HG03378 (cell line): ENCODE data around the gene VPS13D.
"Not testable (repeated sequence)": the region's sequence is repeated elsewhere in the genome, so short reads cannot be mapped to it uniquely, and the experiment has no call there.

Experiments used
- ATAC-seq: cut with Tn5 transposase; IDR thresholded peaks from one replicate; pipeline ENCODE4 v1.9.1; 2021; ENCODE audit warnings: mild to moderate bottlenecking, moderate library complexity; ENCODE audit not compliant: unreplicated experiment

Gene VPS13D

DNA sequence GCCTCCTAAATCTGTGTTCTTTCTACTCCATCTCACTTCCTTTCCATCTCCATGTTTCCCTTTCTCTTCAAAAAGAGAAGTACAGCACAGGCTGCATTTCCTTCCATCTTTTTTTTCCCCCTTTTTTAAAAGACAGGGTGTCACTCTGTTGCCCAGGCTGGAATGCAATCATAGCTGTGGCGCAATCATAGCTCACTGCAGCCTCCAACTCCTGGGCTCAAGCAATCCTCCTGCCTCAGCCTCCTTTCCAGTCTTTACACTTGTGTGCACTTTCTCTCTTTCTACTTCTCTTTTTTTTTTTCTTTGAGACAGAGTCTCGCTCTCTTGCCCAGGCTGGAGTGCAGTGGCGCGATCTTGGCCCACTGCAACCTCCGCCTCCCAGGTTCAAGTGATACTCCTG, 95.1 kb downstream of the VPS13D start:
- ATAC-seq = not testable (repeated sequence)

DNA sequence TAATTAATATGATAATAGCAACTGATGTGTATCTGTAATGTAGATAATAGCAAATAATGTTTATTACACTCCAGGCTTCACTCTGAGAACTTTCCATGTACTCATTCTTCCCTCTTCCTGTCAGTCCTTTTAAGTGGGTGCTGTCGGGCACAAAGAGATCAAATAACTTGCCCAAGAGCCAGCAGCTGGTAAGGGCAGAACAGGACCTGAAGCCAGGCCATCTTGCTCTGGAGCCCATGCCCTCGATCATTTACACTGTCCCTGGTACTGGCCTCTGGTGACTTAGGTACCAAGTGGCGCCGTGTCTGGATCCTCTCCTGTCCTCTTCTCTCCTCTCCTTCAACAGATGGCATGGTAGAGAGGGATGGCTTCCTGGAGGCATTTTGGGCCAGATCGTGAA, 97.2 kb downstream of the VPS13D start:
- no peak for ATAC-seq

DNA sequence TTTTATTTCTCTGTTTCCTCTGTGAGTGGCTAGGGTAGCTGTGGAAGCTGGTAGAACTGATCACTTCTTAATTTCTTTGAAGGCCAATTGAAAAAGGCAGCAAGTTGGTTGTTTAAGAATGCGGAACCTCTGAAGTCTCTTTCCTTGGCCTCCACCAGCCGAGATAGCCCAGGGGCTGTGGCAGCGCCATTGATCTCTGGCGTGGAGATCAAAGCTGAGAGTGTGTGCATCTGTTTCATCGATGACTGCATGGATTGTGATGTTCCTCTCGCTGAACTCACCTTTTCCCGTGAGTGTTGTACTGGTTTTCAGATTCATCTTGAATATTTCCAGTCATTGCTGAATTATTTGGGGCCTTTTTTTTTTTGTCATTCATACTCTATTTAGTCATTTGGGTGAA, 97.7 kb downstream of the VPS13D start:
- ATAC-seq = no peak

DNA sequence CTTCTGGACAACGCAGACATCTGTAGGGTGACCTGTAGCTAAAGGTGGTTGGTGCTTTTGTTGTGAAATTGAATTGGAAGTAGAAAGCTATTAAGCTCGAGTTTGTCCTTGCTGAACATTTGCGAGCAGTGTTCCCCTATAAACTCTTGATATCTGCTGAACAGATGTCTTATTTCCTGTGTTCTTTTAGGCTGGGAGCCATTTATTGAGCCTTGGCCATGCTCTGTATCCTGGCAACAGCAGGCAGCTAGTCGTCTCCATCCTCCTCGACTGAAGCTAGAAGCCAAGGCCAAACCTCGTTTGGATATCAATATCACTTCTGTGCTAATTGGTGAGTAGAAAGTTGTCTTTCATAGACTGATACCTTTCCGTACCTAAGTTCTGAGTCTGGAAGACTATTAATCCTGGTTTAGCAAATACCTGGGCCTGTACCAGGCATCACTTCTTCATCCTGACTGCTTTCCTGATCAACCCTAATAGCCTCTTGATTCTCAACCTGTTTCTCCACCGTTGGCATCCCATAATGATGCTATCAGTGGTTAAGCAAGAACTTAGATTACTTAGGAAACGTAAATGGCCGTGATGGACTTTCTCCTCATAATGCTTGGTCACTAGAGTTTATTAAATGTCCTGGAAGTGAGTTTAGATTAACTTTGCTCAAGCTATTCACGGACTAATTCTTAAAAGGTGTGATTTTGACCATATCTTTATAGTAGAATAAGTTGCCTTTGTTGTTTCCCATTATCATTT, 103.4 kb downstream of the VPS13D start:
- ATAC-seq = no peak

DNA sequence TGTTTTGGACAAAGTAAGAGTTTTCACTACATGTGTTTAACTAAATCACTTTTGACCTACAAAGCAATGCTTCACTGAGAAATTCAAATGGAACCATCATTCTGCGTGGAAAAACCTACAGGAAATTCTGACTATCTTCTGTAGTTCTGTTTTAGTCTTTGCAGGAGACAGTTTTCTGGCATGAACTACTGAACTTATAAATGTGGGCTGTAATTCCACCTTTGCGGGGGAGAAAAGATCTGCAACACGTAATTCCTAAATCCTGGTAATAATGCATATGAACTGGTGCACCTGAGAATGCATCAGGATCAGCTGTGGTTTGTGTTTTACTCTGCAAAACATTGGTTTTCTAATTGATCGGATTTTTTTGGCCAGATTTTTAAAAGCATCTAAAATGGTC, 106.0 kb downstream of the VPS13D start:
- ATAC-seq = no peak

DNA sequence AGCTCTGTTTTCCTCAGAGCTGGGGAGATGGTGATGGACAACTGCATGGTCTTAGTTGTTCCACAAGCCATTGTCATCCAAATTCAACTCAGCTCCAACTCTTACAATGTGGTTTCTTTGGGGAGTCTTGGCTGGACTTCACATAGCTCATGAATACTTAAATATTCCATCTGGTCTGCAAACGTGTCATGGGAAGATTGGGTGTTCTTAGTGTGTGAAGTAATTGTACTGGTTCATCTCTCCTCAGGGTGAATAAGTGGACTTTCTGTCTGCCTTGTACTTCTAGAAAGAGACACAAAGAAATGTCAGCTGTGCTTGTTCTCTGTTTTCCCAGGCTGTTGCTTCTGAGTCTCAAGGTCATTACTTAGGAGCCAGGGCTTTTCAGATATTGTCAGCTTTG, 106.6 kb downstream of the VPS13D start:
- no peak for ATAC-seq

DNA sequence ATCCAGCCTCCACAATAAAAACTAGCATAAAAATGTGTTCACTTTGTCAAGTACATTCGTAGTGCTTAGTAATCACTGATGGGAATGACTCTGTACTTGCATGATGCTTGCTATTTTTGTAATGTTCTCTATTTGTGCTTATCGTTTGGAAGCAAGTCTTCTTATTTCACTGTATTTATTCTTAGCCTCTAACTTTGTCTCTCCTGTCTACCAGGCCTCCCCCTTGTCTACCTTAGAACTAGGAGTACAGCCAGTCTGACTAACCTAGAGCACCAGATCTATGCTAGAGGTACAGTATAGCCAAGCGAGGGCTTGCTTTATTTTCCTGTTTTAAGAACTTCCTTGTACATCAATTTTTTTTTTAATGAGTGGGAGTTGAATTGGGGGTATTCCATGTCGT, 108.2 kb downstream of the VPS13D start:
- no peak for ATAC-seq

DNA sequence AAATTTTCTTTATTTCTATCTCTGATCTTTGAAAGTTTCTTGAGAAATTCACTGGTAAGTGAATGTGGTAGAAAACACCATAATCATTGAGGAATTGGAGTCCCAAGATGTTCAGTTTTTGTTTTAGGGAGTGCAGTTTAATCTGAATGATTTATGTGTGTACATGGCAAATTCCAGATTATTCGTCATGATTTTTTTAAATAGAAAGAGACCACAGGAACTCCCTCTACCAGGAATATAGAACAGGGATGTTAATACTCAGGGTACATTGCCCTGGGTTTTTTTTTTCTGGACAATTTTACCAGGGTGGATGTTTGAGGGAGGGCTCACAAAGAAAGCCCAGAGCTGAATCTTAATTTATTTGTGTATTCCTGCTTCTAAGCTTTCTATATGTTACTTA, 109.0 kb downstream of the VPS13D start:
- no peak for ATAC-seq

DNA sequence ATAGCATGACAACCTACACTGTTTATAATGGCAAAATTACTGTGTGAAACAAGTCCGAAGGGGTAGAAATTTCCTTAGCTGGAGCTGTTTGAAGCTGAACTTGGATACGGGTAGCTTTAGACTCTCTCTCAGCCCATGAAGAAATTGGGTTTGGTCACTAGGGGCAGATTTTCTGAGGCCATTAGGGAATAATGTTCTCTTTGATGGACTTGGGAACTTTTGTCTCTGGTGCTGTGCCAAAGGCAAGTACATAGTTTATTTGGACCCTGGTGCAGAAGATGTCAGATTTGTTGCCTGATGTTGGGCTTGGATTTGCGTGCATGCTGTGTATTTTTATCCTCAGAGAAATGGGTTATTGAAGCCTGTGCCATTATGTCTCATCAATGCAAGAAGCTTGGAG, 109.6 kb downstream of the VPS13D start:
- ATAC-seq = no peak

DNA sequence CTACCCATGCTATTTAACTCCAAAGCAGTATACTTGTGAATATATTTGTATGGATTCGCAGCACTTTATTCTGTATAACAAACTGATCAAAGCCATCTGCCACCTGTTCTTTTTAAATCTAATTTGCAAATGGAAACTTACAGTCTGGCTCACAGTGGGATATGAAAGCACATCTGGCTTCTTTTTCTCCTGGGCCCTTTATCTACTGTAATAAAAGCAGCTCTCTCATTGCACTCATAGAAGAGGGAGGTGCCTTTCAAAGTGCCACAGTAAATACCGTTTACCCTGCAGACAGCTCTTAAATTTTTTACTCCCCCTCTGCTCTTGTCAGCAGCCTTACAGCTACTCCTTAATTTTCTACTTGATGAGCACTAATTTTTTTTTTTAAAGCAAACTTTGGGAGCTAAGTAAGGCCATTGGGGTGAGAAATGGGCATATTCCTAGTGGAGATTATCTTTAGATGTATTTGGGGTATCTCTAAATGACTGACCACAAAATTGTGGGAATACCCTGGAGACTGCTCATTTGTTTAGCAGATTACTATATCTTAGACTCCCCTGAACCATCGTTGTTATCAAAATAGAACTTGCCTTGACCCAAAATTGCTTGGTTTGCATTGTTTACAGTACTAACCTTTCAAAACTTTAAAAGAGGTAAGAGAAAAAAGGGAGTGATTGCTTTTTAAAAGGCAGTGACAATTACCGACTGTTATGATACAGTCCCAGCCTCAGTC, 110.1 kb downstream of the VPS13D start:
- ATAC-seq = no peak

DNA sequence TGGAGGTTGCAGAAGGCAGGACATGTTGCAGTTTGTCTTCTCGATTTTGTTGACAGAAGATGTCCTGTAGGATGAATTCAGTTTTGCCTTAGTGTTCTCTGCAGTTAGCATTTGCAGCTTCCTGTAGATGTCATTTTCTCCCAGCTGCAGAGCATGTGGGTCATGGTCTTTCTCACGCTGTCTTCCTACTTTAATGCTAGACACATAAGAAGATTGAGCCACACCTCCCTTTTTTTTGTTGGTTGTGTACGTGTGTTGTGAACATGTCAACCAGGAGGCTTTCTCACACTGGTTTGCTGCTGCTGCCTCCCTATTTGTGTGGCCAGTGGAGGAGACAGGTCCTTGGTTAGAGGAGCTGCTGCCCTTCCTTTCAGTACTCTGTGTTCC, 110.7 kb downstream of the VPS13D start:
- ATAC-seq = no peak

DNA sequence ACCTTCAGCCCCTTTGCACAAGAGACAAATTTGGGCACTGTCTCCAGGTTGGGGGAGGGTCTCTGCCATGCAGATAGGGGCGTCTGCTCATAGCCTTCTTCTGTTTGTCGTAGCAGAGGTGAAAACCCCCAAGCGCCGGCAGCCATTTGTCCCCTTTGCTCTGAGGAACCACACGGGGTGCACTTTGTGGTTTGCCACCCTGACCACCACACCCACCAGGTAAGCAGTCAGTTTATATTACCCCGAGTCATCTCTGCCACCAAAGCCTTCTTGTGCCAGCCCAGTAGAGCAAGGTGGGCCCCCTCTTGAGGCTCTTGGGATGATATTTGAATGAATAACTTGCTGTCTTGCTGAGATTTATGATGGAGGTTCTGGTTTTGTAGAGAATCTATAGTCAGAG, 111.8 kb downstream of the VPS13D start:
- no peak for ATAC-seq

DNA sequence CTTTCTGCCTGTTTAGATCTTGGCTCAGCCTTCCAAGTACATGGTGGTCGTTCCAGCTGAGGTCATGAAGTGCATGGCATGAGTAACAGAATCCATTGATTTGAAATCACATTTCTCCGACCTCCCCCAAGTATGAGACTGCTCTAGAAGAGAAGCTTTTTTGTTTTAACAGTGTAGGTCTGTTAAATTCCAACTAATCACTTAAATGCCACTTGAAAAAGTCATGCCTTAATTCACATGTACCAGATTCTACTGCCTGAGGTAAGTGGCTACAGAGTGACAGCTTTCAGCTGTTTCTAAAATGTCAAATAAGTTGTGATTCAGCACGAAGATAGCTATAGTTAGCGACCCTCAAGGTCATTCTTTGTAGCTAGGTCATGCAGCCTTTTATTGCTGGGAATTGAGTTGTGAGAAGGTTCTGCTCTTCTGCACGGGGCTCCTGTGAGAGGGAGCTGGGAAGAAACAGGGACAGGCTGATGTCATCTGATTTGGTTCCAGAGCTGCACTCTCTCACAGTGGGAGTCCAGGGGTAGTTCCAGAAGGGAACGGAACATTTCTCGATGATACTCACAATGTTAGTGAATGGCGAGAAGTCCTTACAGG, 112.7 kb downstream of the VPS13D start:
- no peak for ATAC-seq

DNA sequence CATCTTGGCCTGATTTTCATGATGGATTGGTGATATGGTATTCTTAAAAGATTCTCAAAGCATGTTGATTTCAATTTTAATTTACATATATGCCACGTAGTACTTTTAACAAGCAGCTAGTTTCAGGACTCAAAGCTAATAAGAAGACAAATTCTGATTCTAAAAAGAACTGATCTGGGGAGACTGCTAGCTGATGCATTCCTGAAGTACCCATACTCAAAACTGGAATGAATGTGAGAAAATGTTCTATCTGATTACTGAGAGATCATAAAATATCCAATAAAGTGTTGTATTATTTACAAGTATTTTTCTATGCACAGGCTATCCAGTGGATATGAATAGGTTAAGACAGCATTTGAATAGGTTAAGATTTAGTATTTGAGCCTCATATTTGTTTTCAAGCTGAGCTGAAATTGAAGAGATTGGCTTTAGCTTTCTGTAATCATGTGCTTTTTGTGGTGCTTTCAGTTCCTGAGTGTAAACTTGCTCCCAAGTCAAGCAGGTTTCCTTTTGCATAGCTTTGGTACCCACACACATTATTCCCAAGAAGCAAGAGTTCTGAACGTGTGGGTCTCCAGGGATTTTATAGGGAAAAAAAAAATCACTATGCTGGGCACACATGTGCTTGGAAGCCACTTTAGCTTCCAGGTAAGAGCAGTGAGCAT, 114.1 kb downstream of the VPS13D start:
- ATAC-seq = no peak

DNA sequence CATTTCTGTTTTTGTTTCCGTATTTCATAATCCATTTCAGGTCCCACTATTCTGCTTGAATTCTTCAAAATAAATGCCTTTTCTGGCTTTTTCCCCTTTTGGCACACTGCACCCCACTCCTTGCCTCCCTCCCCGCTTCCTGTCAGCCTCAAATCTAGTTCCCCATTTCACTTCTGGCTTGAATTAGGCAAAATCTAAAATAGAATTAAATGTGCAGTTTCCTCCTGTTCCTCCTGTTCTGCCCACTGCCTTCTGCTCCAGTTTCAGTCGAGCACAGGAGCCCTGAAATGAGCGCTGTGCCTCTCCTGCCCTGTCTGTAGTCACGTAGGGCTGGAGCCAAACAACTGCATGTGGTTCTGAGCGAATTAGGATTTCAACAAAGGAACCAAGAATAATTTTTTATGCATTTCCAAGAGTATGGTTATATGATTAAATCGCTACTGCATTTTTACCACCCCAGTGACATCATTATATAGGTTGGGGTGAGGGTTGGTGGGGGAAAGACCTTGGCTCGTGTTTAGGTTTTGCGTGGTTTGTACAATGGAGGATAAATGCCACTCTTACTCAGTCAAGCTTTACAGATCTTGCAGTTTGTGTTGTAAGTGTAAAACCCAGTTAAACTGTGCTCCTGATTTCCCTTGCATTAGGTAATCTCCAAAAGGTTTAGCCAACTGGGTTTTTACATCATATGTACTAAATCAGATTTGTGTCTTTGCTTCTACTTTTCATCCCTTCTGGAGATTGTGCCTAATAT, 114.9 kb downstream of the VPS13D start:
- no peak for ATAC-seq

DNA sequence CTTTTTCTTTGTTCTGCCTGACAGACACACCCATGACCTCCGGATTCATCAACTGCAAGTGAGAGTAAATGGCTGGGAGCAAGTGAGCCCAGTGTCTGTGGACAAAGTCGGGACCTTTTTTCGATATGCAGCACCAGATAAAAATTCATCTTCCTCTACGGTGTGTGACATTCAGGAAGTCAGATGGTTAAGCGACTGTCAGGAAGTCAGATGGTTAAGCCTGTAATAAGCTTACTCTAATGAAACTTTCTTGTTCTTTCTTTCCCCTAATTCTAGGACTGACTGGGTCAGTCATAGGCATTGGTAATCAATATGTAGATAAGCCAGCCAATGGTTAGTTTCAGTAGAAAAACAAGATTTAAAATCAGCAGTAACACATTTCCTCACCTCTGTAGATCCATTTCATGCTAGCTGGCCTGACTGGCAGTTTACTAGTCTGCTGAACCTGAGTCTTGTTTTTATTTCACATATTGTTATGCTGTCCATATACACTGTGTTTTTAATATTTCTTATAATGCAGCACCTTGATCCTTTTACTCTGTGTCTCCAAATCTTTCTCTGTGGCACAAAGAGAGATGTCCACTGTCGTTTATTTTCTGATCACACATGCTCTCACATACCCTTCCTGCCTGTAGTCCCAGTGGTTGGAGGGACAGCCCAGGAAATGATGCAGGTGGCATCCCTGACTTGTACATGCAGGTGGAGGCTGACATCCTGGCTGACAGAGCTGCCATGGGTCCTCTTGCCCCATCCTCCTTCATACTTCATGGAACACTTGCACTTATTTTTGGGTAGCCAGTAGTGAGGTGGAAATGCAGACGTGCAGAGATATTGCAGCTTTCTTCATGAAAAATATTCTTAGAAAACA, 115.8 kb downstream of the VPS13D start:
- ATAC-seq = no peak

DNA sequence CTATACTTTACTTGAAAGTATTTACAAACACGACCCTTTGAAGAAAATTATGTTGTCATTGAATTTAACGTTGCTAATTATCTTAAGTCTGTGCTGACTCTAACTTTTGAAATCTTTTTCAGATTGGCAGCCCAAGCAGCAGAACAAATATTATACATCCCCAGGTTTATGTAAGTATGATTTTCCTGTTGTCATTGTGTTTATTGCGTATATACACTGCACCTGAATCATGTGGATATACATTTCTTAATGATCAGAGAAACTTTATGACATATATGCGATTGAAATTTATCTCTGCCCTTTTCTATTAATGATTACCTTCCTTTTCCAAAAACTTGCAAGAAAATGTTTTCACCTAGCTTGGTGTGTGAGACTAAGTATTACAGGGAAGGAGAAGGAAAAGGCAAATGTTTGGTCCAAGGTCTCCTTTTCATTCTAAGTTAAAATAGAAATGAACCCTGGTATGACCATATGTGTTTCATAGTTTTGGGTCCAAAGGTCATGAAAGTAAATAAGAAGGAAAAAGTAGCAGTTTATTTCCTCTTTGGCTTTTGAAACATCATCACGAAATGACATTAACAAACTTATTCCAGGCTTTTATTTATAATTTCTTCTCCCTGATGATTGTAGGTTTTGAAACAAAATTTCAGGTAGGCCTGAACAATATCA, 116.8 kb downstream of the VPS13D start:
- no peak for ATAC-seq

DNA sequence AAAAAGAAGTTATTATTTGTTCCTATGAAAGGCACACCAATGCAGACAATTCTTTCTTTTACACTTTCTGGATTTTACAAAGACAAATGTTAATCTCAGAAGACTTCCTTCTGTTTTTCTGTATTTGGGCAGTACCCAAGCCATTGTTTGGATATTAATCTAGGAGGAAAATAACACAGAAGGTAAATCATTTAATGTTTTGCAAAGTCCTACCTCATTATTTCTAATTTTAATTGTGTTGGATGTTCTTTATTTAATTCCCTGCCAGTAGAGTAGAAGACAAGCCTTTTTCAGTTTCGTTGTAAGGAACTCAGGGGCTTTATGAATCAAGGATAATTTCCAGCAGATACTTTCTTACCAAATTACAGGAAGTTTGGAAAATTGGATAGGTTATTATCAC, 118.3 kb downstream of the VPS13D start:
- no peak for ATAC-seq

DNA sequence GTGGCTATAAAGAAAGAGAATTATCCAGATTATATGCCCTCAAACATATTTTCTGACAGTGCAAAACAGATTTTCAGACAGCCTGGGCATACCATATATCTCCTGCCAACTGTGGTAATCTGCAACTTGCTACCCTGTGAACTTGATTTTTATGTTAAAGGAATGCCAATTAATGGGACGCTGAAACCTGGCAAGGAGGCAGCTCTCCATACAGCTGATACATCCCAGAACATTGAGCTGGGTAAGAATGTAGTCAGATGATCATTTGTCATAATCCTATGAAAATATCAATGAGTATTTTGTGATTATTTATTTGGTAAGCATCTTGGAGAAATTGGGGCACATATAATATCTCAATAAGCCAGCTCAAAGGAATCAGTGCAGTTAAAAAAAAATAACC, 124.2 kb downstream of the VPS13D start:
- no peak for ATAC-seq
